ENCODE measurements around the gene EAPP. TPM values are rescaled to one million over a fixed set of nuclear protein-coding genes. Genes with fewer than 3 reads are reported as not detected.

The EAPP gene
- total RNA-seq, 1 experiment from 2014 or later = 35.0 TPM

DNA sequence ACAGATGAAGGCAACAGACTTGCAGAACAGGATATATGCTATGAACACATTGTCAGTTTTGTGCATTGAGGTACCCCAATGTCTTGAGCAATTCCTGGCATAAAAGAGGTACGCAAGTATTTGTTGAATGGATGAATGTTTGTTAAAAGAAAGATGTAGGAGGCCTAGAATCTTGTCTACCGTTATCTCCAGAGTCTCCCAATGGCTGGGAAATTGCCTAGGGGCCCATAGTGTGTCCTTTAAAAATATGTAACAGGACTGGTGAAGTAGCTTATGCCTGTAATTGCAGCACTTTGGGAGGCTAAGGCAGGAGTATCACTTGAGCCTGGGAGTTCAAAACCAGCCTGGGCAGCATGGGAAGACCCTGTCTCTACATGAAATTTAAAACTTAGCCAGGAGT is 57.0 kb downstream of the EAPP start:
- no peak overlapping the region for H3K4me3 Mint-ChIP-seq
- no peaks in the 10 kb centered on the region for H3K23me2 ChIP-seq (ENCODE audit: insufficient read length, low read depth, low read length, poor library complexity, severe bottlenecking)
- H3K36me3 Mint-ChIP-seq (ENCODE audit: insufficient read depth in 1 of 3, low read depth in 3 of 3) = no peaks in the 10 kb centered on the region
- no peak overlapping the region for H3K9ac ChIP-seq (ENCODE audit: extremely low read depth, insufficient read length, low read length)
- H3K27ac ChIP-seq (ENCODE audit: insufficient read length, low read depth, low read length) = no peak overlapping the region
- no peak overlapping the region for H2AK5ac ChIP-seq (ENCODE audit: insufficient read length, low read length)
- H4K8ac ChIP-seq (replicated peaks; ENCODE audit: insufficient read length, low read depth, low read length) = no peak overlapping the region
- no peak overlapping the region for H2BK120ac ChIP-seq (ENCODE audit: low read depth, low read length, poor library complexity, severe bottlenecking)
- H3K18ac ChIP-seq (ENCODE audit: insufficient read length, low read depth, low read length) = no peak overlapping the region
- no peak overlapping the region for H3K4ac ChIP-seq (ENCODE audit: low read depth, low read length)
- no peaks in the 10 kb centered on the region for H3K27me3 Mint-ChIP-seq (ENCODE audit: low read depth)
- DNase-seq = no peak
- H4K20me1 ChIP-seq (ENCODE audit: control insufficient read depth, insufficient read depth, insufficient read length) = no peaks in the 10 kb centered on the region
- TF ChIP-seq, protein P1, sequence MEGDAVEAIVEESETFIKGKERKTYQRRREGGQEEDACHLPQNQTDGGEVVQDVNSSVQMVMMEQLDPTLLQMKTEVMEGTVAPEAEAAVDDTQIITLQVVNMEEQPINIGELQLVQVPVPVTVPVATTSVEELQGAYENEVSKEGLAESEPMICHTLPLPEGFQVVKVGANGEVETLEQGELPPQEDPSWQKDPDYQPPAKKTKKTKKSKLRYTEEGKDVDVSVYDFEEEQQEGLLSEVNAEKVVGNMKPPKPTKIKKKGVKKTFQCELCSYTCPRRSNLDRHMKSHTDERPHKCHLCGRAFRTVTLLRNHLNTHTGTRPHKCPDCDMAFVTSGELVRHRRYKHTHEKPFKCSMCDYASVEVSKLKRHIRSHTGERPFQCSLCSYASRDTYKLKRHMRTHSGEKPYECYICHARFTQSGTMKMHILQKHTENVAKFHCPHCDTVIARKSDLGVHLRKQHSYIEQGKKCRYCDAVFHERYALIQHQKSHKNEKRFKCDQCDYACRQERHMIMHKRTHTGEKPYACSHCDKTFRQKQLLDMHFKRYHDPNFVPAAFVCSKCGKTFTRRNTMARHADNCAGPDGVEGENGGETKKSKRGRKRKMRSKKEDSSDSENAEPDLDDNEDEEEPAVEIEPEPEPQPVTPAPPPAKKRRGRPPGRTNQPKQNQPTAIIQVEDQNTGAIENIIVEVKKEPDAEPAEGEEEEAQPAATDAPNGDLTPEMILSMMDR (conservative IDR thresholded peaks at IDR 0.05) = no peak
- H3K4me1 Mint-ChIP-seq = peaks cover 7 to 9% of the 10 kb centered on the region in 2 experiments
- no peak overlapping the region for H2BK15ac ChIP-seq (ENCODE audit: low read depth, low read length)
- H3T11ph ChIP-seq (ENCODE audit: low read length) = no peak overlapping the region
- H2BK5ac ChIP-seq (ENCODE audit: insufficient read length, low read length) = no peak overlapping the region
- no peak overlapping the region for H3K23ac ChIP-seq (ENCODE audit: insufficient read length, low read depth, low read length)
- no peaks in the 10 kb centered on the region for H3K4me1 ChIP-seq (ENCODE audit: insufficient read depth, low read length)
- H3K27ac Mint-ChIP-seq = no peak overlapping the region; a peak in 1 of 7 replicates
- no peak overlapping the region for H2AFZ ChIP-seq (ENCODE audit: low read length)
- no CpG with 5 or more reads among the region's 2 CpGs for WGBS (ENCODE audit: extremely low coverage, insufficient read length, low lambda C conversion rate)
- H3K9me3 ChIP-seq (ENCODE audit: control insufficient read depth, low read depth, low read length) = no peaks in the 10 kb centered on the region
- H3K79me2 ChIP-seq (ENCODE audit: insufficient read depth, low read length) = no peaks in the 10 kb centered on the region
- no peaks in the 10 kb centered on the region for H3K79me1 ChIP-seq (ENCODE audit: insufficient read depth, low read depth, low read length, poor library complexity, severe bottlenecking)
- peak overlapping the region; percentile 90 for H2BK20ac ChIP-seq (ENCODE audit: low read depth, low read length, poor library complexity, severe bottlenecking)
- no peak overlapping the region for H3K56ac ChIP-seq (ENCODE audit: insufficient read length, low read depth, low read length)
- no peak overlapping the region for H4K5ac ChIP-seq (ENCODE audit: insufficient read length, low read depth, low read length)
- no peaks in the 10 kb centered on the region for H3K27me3 ChIP-seq (ENCODE audit: insufficient read depth, low read length)
- H3K4me2 ChIP-seq (ENCODE audit: insufficient read depth, insufficient read length, low read length) = no peak overlapping the region
- no peaks in the 10 kb centered on the region for H3K9me3 Mint-ChIP-seq
- no peak overlapping the region for H4K91ac ChIP-seq (ENCODE audit: insufficient read length, low read depth, low read length)
- H2BK12ac ChIP-seq (ENCODE audit: insufficient read length, low read depth, low read length) = no peak overlapping the region
- no peak overlapping the region for H3K14ac ChIP-seq (ENCODE audit: insufficient read depth, low read length)

Measured in H9 (cell line).